GM19240 (cell line): ENCODE data around the gene CHSY3.

ENCODE experiments used
- DNase-seq: peaks from one replicate; pipeline ENCODE4 v3.0.0; 2011; ENCODE audit warnings: low spot score; ENCODE audit not compliant: insufficient read length

Gene CHSY3

DNA sequence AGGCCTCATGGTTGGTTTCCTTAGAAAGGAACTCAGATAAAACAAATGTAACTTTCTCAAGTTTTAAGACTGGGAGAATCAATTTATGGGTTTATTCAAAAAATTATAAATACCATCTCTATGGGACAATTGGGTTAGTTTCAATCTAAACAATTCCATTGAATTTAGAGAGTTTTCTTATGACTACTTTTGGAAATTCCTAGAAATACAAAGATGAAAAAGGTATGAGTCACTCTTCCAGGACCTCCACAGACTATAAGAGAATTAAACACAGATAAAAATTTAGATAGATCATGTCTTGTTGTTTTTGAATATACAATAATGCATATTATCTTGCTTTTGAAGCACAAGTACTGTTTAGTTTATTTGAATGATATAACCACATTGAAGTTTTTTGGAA lies 188.7 kb downstream of the CHSY3 start:
- DNase-seq: no peak

DNA sequence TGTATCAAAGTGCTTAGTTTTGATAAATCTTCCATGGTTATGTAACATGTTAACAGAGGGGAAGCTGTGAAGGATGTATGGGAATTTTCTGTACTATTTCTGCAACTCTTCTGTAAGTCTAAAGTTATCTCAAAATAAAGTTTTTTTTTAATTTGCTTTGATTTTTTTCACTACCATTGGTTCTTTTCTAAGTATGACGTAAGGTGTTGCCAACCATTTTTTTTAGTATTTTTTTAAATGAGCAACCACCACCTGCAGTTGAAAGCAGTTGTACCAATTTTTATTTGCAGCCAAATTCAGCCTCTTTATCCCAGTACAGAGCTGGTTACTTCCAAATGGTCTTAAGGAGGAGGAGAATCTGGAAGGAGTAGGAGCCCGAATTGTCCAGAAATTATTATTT lies 192.2 kb downstream of the CHSY3 start:
- DNase-seq: no peak

DNA sequence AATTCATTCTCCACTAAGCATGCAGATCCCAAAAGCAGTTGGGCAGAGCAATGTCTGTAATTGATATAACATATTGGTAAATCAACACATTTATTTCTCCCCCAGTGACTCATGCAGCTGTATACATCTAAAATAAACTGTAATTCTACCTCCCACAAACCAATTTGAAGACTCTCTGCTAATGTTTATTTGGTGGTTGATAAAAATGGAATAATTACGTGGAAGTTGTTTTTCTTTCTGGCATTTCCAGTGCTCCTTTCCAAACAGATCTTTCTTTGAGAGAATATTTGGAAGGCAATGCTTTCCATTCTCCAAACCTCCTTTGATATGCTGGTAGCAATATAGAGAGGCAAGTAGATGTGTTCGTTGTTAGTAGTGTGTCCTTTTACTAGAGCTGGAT lies 194.7 kb downstream of the CHSY3 start:
- no peak for DNase-seq

DNA sequence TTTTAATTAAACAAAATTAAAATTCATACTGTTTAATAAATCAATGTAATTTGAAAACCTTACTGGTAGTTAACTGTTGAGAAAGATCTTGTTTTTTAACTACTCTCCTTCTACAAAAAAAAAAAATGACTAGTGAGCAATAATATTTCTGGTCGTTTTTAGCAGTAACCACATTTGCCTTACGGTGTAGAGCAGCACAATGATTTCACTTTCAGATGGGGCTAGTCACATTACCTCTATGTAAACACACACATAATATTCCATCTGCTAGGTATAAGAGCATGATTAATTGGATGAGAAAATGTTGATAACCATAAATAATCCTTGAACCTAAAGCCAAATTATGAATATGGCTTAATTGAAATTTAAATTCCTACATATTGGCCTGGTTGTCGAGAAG lies 198.1 kb downstream of the CHSY3 start:
- DNase-seq: no peak

DNA sequence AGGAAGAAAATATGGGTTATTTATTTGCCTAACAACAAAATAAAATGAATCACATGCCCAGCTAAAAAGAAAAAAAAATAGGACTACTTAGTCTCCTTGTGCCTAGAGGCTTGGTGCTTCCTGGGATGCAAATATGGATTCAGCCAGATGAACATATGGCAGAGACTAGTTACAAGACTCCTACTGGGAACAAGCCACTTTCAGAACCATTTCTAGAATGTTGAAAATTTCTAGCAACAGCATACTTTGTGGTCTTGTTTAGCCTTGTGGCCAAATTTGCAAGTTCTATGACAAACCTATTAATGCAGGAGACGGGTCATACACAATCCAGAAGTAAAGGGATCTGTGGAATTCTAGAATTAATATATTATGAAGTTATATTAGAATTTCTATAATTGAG lies 198.7 kb downstream of the CHSY3 start:
- DNase-seq: no peak

DNA sequence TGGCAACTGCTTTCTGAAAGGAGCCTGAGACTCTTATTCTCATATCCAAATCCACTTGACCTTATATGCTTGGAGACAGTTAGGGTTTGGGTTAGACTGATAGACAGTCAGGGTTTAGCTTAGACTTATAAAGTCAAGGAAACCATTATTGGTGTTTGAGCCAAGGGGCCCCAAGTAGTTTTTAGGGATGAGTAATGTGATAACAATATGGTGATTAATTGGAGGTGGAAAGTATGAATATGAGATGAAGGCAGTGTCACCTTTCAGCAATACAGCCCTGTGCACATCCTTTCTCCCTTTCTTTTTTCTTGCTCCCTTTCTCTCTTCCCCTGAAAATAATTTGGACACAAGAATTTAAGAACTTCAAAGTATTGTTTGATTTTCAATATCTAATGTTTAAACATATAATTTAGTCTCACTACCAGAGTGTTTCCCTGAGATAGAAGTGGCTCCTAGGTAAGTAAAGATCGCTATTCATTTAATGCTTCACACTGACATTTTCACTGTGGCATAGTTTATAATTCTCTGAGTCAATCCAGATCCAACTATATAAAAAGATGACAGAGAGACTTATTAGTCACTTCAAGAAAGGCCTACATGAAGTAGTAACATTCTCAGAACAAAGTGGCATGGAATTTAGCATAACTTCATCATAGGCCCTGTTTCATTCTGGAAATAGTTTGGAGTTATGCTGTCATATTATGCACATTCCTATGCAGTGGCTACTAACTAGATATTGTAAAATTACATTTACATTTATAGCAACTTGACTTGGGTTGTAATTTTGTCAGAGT lies 200.8 kb downstream of the CHSY3 start:
- DNase-seq: no peak

DNA sequence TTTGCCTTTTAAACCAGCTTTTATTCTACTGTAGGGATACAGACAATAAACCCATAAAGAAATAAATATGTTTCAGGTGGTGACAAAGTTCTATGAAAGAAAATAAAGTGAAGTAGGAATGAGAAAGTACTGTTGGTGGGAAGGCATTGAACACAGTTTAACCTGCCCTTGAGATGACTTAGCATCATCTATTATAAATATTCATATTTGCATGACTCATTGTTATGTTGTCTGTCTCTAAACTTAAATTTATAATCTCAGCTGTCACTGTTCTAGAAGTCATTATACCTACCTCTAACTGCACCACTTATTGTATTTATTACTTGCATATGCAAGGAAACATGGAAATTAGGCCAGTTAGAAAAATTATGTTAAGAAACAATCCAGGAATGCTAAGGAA lies 202.2 kb downstream of the CHSY3 start:
- DNase-seq: no peak

DNA sequence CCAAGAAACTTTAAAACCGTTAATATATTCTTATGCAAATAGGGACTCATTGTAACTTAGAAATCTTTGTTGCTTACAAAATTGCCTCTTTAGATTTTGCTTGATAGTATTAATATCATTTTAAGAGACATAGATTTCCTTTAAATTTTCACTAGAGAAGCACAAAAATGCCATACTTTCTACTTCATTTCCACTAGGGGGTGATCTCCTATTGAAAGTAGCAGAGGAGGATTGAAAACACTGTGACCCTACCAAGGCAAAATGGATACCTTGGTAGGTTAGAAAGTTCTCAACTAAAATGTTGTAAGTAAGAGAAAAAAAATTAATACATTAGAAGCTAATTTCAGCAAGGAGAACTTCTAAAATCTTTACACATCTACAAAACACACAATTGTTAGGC lies 204.9 kb downstream of the CHSY3 start:
- no peak for DNase-seq

DNA sequence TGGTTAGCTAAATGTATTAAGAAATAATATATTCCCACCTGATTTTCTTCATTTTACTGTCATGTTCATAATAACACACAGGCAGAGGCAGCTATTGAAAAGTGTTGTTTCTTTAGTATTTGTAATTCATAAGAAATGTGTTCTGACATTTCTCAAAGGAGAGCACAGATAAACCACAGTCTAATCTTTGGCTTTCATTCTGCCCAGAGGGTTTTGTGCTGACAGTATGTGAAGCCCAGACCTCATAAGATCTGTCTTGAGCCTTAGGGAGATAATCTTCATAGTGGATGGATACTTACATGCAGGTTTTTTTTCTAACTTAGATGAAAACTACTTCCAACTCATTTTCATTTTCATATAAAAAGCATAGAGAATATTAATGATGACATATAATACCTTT lies 206.1 kb downstream of the CHSY3 start:
- no peak for DNase-seq

DNA sequence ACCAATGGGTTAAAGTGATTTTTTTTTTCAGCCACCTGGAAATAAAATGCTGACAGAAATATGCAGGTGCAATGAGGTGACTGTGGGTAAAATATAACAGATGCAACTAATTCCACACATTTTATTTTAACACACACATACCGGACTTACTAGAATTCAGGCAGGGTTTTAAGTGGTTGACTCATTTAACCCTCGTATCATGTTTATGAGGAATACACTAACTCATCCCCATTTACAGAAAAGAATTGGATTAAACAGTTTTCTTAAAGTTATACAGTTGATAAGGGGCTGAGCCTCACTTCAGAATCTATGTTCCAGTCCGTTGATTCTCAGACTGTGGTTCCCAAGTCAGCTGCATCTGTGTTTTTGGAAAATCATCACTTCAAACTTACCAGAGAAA lies 207.5 kb downstream of the CHSY3 start:
- DNase-seq: no peak

DNA sequence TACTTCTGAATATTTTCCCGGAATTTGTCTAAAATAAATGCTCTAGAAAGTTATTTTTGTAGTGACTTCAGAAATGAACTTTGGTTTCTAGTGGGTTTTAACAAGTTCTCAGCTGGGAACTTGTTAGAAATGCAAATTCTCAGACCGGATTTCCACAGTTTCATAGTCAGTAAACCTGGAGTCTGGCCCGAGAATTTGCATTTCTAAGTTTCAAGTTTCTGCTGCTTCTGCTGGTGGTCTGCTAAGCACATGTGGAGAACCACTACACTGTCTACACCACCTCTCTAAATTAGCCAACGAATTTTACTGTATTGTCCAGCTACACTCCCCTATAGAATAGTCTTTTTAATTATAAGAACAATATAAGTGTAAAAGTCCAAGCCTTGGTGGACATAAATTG lies 208.0 kb downstream of the CHSY3 start:
- peak; percentile 2 for DNase-seq

DNA sequence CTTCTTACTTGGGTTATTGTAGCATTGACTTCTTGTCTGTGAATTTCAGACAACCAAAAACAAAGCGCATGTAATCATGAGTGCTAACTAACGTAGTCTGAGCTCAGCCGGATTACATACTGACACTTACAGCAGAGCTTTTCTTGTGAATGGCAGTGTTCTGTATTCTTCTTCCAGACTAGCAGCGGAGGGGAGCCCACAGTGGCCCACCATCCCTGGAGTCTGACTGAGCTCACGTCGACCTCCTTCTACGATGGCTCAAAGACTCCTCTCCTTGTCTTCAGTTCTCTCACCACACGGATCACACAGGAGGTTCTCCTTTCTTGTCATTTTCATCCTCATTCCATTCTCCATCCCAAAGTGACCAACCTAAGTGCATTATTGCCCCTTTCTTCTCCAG lies 211.4 kb downstream of the CHSY3 start:
- no peak for DNase-seq

DNA sequence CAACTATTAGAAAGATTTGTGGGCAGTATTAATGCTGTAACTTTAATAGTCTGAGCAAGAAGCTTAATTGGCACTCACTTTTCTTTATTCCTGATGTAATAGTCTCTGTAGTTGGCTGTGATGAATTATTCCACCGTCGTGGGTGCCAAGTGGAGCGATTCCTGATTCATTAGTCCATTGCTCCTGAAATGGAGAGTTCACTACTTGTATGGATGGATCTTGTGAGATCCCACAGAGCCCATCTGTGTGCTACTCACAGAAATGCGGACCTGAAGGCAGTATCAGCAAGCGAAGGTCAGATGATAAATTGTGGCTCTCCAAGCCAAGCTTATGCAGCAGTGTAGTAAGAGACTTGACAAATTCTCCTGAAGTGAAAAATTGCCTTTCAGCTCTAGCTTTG lies 212.2 kb downstream of the CHSY3 start:
- no peak for DNase-seq

DNA sequence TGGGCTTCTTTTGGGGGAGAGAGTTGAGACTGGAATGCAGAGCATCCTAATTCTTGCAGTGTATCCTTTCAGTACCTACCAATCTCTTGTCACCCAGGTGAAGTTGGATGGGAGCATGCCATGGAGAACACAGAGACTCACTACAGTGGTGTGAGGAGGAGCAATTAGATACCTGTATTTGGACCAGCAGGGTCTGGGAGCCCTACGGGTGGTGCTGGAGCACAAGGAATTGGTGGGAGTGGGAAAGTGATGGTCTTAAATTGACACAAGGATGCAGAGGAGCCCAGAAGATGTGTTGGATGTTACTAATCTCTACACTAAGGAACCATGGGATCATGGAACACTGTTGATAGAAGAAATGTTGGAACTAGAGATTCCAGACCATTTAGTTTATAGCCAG lies 212.7 kb downstream of the CHSY3 start:
- DNase-seq: no peak

DNA sequence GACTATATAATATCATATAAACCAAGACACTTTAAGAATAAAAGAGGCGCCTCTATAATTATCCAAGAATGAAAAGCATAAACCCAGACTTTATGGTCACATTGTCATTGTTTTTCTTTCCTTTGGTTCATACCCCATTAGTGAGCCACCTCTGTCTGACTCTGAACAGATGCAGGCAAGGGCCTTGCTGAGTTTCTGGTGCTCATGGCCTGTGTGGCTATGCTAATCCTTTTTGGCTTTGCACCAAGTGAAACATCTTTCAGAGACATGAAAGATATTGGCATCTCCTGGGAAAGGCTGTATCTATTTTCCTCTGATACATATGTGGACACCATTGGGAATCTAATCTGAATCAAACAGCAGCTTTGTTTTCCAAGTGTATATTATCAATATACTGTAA lies 222.5 kb downstream of the CHSY3 start:
- no peak for DNase-seq

DNA sequence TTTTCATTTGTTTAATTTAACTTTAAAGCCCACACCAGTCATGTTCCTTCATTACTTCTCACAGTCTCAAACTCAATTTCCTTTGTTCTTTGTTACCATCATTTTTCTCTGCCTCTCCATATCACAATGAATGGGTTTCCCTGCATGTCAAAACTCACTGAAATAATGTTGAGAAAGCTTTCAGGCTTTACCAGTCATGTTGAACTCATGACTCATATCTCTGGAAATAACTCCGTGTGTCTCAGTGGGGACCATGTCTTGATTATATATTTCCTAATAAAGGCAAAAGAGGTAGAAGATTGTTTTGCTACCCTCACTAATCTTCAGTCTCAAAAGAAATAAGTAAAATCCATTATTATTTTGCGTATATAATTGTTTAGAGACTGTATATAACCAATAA lies 231.2 kb downstream of the CHSY3 start:
- no peak for DNase-seq

DNA sequence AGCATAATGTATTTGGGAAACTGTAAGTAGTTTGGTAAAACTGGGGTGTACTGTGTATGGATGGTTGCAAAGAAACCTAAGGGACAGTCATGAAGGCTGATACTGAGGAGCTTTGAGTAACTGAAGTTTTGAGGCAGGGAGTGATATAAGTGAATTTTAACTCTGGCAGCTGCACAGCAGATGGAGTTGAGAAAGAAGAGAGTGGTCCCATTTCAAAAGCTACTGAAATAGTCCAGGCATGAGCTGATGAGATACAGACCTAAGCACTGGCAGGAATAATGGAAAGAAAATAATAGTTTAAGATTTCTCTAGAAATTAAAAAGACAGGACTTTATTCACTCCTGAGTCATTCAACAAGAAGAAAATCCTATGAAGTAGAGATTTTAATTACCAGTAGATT lies 232.0 kb downstream of the CHSY3 start:
- DNase-seq: no peak

DNA sequence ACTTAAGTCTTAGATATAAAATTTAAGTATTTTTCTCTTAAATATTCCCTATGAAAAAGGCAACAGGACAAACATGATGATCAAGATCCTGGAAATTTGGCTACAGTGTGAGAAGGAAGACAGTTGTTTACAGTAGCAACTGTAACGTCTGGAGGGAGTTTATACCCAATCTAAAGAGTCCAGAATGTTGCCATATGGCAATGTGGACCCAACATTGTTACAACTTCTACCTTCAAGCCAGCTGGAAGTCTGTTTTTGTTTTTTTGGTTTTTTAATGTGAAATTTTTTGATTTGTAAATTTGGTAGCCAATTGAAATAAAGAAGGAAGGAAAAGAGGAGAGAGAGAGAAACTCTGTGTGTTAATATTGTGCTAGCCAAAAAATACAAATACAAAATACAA lies 233.4 kb downstream of the CHSY3 start:
- DNase-seq: no peak

DNA sequence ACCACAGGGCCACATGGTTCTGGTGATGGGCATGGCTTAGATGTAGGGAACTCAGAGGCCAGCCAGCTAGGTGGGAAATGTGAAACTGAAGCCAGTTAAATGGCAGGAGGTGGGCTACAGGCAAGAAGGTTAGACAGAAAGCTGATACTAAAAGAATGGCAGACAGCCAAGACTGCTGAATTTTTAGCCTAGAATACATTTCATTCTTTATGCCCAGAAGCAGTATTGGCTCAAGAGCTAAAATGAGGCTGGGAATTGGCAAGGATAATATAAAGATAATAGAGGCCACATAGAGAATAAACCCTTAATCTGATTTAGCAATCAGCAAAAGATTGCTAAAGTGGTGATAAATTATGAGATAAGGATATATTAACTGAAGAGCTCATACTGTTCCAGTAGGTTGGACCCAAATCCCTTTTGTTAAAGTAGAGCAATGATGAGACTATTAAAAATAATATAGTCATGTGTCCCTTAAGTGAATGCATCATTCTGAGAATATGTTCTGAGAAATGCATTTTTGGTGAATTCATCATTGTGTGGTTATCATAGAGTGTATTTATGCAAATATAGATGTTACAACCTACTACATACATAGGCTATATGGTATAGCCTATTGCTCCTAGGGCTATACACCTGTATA lies 234.3 kb downstream of the CHSY3 start:
- DNase-seq: no peak

DNA sequence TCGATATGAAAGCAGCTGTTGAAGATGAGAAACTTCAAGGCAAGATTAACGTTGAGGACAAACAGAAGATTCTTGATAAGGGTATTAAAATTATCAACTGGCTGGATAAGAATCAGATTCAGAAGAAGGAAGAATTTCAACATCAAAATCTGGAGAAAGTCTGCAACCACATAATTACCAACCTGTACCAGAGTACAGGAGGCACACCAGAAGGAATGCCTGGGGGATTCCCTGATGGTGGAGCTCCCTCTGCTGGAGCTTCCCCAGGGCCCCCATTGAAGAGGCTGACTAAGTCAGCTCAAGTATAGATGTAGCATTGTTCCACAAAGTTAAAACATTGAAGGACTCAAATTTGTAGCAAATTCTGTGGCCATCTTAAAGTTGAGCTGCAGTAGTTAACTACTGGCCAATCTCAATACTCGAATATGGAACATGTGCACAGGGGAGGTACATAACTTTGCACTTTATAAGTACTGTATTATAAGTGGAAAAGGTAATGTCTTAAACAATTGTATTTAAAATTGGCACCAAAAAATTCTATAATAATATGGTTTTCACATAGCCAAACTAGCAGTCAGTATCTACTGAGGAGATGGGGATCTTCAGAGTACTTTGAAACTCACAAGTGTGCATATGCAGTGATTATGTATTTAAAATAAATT lies 237.5 kb downstream of the CHSY3 start:
- DNase-seq: peak; percentile 20

DNA sequence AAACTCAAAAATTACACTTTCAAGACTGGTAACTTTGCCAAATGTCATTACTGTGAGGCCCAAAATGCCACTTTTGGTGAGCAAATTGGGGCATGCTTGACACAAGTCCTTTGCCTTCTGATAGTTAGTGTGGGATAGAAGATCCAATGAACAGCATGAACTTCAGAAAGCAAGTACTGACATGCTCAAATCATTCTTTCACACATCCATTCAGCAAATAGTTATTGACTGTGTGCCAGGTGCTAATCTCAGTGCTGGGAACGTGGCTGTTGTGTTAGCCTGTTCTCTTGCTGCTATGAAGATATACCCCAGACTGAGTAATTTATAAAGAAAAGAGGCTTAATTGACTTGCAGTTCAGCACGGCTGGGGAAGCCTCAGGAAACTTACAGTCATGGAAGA lies 247.0 kb downstream of the CHSY3 start:
- DNase-seq: no peak

DNA sequence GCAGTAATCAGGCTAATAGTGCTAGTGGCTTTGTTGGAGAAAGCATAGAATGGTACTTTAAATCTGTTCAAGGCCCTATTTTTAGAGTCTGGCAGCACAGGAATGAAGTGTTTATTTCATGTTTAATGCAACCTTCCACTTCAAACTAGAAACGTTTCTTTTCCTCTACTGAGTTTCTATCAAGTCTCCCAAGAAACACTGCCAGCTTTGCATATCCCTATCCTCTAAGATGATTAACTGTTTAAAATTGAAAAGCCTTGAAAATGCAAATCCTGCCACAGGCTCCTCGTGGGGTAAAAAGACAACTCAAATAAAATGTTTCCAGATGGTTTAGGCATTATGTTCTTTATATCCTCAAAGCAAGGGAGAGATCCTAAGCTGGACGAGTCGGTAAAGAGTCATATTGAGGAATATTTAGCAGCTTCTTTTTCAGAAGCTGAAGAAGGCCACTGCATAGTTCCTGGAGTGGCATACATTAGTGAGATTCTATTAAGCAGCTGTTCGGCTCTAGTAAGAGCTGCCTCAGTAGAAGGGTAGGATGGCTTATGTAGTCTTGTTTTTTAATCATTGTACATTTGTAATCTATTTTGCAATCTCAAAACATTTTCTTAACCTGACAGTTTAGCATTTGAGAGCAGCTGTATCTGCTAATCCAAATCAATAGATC lies 251.2 kb downstream of the CHSY3 start:
- no peak for DNase-seq
